Ascending aorta (tissue), 2 donors: ENCODE measurements around the gene TRUB1. TPM values are rescaled to one million over a fixed set of nuclear protein-coding genes. Genes with fewer than 3 reads are reported as not detected.
A peak's percentile ranks its signal among the peaks of the same experiment; 100 is the strongest.
"Not testable (repeated sequence)": the region's sequence is repeated elsewhere in the genome, so short reads cannot be mapped to it uniquely, and the experiment has no call there.

Experiments
- DNase-seq, 2 donors: peaks; one replicate each; pipeline ENCODE4 v3.0.0-alpha.2; 2019; ENCODE audit warnings: low spot score in 2 of 2
- H3K27ac ChIP-seq, 2 donors: fragments of 200-600 bp; sonication (generic); one replicate each; pipeline ENCODE4 v1.5.1; 2016 to 2017; ENCODE audit warnings: mild to moderate bottlenecking in 1 of 2
- H3K27me3 ChIP-seq: fragments of 200-600 bp; sonication (generic); one replicate; pipeline ENCODE4 v1.5.1; 2017
- H3K36me3 ChIP-seq, 2 donors: fragments of 200-600 bp; sonication (generic); one replicate each; pipeline ENCODE4 v1.5.1; 2016
- H3K4me1 ChIP-seq, 2 donors: fragments of 200-600 bp; sonication (generic); one replicate each; pipeline ENCODE4 v1.5.1; 2016 to 2017; ENCODE audit warnings: mild to moderate bottlenecking in 1 of 2
- H3K4me3 ChIP-seq, 2 donors: fragments of 200-600 bp; sonication (generic); one replicate each; pipeline ENCODE4 v1.5.1; 2016 to 2017; ENCODE audit warnings: mild to moderate bottlenecking in 1 of 2
- H3K9me3 ChIP-seq, 2 donors: fragments of 200-600 bp; sonication (generic); one replicate each; pipeline ENCODE4 v1.5.1; 2016
- CTCF ChIP-seq, 3 experiments: fragments of 200-600 bp in 2 of 3; fragments of 450-650 bp in 1 of 3; sonication (generic) in 2 of 3; IDR thresholded peaks; one replicate each; pipeline ENCODE4 v1.5.1; 2016 to 2019; ENCODE audit warnings: antibody characterized with exemption in 3 of 3, mild to moderate bottlenecking in 1 of 3, moderate library complexity in 1 of 3
- intact Hi-C: fragments of 100-400 bp; cut with DNase I; formaldehyde crosslinking; loops from one replicate; pipeline ENCODE4 v1.15.1; 2023
- total RNA-seq: library from RNA; depleted of rRNA; stranded (reverse); fragments of >200 nt; gene quantifications from one replicate; pipeline ENCODE4 v1.1.0, GENCODE V29; 2016

TRUB1 gene
- total RNA-seq, 1 donor from 2014 or later = 5.4 TPM

DNA sequence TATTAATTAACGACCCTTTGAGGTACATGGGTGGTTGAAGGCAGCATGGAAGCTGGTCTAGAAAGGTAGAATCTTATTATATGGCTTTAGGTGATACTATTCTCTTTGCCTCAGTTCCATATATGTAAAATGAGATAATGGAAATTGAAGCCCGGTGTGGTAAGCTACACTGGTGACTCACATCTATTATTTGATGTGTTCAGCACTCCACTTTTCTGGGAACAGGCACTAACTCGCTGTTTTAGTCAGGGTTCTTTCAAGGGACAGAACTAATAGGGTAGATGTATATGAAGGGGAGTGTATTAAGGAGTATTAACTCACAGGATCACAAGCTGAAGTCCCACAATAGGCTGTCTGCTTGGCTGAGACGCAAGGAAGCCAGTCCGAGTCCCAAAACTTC, 4.4 kb upstream of the TRUB1 start:
- Histone ChIP-seq H3K36me3 (no peaks in the 10 kb centered on the region), H3K4me3 (no peak overlapping the region), H3K27ac (no peak overlapping the region), H3K9me3 (no peaks in the 10 kb centered on the region), H3K4me1 (peaks cover 0 to under 1% of the 10 kb centered on the region in 2 donors), H3K27me3 (no peaks in the 10 kb centered on the region)
- no peak for DNase-seq
- TF ChIP-seq CTCF (IDR thresholded peaks at IDR 0.05) = no peak
- intact Hi-C loops = loop anchor here (10.0 kb wide), 1 partner anchor 299 kb away; no protein-coding TSS in a partner anchor

GRCh38 chr10:114933995-114934394, 4.0 kb upstream of the TRUB1 start:
- not testable (repeated sequence) for H3K27ac ChIP-seq, H3K4me3 ChIP-seq, H3K4me1 ChIP-seq, H3K36me3 ChIP-seq, H3K27me3 ChIP-seq, H3K9me3 ChIP-seq, DNase-seq
- intact Hi-C loops = loop anchor here (10.0 kb wide), 1 partner anchor 299 kb away; no protein-coding TSS in a partner anchor

DNA sequence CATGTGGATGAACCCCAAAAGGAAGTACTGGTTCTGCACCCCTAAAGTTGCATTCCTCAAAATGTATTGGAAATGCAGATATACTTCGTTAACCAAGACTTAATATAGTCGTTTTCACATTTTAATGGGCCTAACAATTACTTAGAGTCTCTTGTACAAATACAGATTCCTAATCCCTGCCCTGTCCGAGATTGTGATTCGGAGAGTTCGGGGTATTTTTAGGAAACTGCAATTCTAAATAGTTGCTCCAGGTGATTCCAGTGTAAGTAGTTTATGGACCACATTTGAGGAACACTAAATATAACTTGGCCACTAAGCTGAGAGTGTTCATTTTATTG, 830 bp downstream of the TRUB1 start:
- peaks cover 9 to 17% of the 10 kb centered on the region in 2 donors for H3K36me3 ChIP-seq
- H3K27me3 ChIP-seq = no peaks in the 10 kb centered on the region
- intact Hi-C loops = loop anchor here (1.0 to 10.0 kb wide), 4 partner anchors 56 to 304 kb away; partner anchors contain the start of genes ATRNL1 and FHIP2A
- H3K9me3 ChIP-seq = no peaks in the 10 kb centered on the region
- peak overlapping the region; percentile 76 to 81 for H3K27ac ChIP-seq
- peak overlapping the region; percentile 88 to 97 for H3K4me3 ChIP-seq
- DNase-seq = no peak
- TF ChIP-seq CTCF (IDR thresholded peaks at IDR 0.05) = no peak
- H3K4me1 ChIP-seq = peaks cover 3 to 8% of the 10 kb centered on the region in 2 donors

- H3K27ac ChIP-seq = no peak overlapping the region
- no peaks in the 10 kb centered on the region for H3K27me3 ChIP-seq
- intact Hi-C loops = no loop called here
- peaks cover 23 to 35% of the 10 kb centered on the region in 2 donors for H3K36me3 ChIP-seq
- TF ChIP-seq CTCF (IDR thresholded peaks at IDR 0.05) = no peak
- no peak for DNase-seq
- H3K4me3 ChIP-seq = no peak overlapping the region
- no peaks in the 10 kb centered on the region for H3K9me3 ChIP-seq
- H3K4me1 ChIP-seq = peaks cover 3 to 8% of the 10 kb centered on the region in 2 donors
These were observed 2.7 kb downstream of the TRUB1 start for GRCh38 chr10:114940735-114941134.

DNA sequence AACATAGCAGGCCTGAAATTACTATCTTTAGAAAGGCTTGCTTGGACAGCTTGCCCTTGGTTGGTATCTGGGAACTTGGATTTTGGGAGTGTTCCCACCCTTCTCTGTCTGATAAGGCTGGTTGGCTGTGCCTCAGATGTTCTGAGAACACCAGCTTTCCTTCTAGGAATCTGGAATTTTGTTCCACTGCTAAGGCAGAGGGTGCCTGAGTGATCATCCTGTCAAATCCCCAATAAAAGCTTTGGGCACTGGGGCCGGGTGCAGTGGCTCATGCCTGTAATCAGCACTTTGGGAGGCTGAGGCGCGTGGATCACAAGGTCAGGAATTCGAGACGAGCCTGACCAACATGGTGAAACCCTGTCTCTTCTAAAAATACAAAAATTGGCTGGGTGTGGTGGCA, 5.0 kb downstream of the TRUB1 start:
- Histone ChIP-seq H3K36me3 (peaks cover 23 to 43% of the 10 kb centered on the region in 2 donors), H3K4me1 (peaks cover 3 to 8% of the 10 kb centered on the region in 2 donors), H3K27me3 (no peaks in the 10 kb centered on the region), H3K4me3 (no peak overlapping the region), H3K27ac (no peak overlapping the region), H3K9me3 (no peaks in the 10 kb centered on the region)
- TF ChIP-seq CTCF (IDR thresholded peaks at IDR 0.05) = no peak
- intact Hi-C loops = no loop called here
- DNase-seq = no peak

DNA sequence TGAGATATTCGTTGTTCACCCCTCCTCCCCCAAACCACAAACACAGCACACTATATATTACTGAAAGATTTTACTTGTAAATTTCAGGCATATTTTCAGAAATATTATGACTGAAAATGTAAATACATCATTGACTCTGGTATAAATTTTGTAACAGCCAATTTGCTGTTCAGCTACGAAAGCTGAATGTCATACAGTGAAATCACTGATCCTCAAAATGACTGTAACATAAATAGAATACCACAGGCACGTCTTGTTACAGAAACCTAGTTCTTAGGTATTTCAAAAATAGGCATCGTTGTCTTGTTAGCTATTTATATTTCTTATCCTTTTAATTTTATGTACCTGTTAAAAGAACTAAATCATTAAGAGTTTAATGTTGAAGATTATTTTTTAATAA, 15.1 kb downstream of the TRUB1 start:
- Histone ChIP-seq H3K4me1 (no peaks in the 10 kb centered on the region), H3K27me3 (no peaks in the 10 kb centered on the region), H3K36me3 (no peaks in the 10 kb centered on the region), H3K9me3 (no peaks in the 10 kb centered on the region), H3K27ac (no peak overlapping the region), H3K4me3 (no peak overlapping the region)
- no peak for DNase-seq
- intact Hi-C loops = no loop called here
- TF ChIP-seq CTCF (IDR thresholded peaks at IDR 0.05) = no peak
